GM19025 (cell line): ENCODE data around the gene C1orf167.

Source experiments
- ATAC-seq: cut with Tn5 transposase; IDR thresholded peaks from one replicate; pipeline ENCODE4 v1.9.1; 2021; ENCODE audit warnings: mild to moderate bottlenecking, low read depth, moderate library complexity; ENCODE audit not compliant: unreplicated experiment

The C1orf167 gene

DNA sequence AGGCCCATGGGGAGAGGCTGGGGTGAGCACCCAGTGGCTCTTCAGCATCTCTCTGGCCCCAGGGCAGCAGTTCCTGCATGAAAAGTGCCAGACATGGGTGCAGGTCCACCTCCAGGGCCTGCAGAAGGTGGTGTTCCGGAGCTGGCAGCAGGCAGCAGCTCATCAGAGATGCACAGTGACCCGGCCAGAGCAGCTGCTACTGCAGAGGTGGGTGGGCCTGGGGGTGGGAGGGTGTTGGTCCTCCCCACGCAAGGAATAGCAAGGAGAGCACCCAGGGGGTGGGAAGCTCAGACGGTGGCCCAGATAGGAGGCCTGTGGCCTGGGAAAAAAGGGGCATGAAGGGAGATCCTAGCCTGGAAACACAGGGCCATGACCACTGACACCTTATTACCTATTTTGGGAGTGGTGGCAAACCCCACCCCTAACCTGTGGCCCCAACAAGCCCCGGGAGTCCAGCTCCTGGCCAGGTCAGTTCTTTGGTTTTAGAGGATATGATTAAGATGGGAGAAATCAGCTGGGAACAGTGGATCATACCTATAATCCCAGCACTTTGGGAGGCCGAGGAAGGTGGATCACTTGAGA lies 20.2 kb downstream of the C1orf167 start:
- no peak for ATAC-seq

DNA sequence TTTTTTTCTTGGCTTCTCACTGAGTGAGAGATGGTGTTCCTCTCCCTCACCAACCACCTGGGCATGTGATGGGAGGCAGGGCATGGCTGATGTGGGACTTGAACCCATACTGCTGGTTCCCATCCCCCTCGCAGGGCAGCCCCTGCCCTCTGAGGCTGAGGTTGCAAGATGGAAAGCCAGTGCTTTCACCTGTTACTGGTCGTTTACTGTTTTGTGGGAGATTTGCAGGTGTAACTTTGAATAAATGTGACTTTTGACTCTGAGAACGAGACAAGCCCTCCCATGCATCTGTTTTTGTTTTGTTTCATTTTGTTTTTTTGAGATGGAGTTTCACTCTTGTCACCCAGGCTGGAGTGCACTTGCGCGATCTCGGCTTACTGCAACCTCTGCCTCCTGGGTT lies 21.6 kb downstream of the C1orf167 start:
- ATAC-seq, result no peak

DNA sequence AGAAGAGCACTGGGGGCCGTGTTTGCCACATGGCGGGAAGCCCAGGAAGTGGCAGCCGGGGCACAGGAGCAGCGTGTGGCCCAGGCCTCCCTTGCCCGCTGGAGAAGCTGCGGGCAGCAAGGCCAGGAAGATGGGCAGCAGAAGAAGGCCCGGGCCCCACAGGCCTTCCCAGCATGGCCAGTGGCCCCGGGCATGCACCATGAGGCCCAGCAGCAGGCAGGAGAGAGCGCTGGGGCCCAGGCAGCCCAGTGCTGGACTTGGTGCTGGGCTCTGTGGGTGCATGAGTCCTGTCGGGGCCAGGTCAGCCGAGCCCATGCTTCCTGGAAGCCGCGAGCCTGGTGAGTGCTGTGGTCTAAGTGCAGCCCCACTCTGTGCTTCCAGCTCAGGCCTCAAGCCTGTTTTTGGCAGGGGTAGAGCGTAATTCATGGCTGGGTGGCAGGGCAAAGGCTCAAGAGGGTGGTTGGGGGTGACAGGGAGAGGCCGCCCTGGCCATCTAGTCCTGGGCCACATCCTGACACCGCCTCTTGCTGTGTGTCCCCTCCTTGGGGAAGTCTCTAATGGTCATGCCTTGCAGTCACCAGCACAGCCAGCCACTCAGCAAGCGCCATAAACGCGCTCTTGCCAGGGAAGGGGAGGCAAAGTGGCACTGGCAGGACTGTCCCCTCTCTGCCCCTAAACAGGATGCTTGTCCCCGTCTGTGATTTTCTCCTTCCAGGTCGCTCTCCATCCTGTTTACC lies 22.4 kb downstream of the C1orf167 start:
- ATAC-seq, result no peak

DNA sequence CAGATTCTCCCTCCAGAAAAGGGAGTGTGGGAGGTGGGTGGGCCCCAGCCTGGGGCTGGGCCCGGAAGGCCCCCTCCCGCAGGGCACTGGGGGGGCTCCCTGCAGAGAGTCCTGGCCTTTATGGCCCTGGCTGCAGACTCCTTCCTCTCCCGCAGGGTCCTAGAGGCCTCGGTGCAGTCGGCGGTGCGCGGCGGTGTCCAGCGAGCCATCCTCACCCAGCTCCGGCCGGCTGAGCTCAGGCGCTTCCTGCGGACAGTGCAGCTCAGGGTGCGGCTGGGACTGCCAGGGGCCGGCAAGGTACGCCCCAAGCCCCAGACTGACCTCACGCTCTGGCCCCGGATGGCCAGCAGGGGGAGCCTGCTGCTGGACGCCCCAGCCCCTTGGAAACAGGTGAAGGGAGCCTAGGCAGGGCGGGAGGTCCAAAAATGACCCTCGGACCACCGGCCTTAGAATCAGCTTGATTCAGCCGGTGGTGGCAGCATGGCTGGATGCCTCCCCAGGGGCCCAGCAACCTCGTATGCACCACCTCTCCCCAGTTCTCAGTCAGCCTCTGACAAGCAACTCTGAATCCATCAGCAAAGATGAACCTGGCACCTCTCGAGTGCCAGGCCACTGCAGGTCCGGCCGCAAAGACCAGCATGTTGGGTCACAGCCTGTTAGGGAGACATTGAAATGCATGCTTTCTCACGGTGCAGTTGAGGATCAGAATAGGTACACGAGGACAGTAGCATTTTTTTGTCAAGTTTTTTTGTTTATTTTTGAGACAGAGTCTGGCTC lies 23.2 kb downstream of the C1orf167 start:
- no peak for ATAC-seq

DNA sequence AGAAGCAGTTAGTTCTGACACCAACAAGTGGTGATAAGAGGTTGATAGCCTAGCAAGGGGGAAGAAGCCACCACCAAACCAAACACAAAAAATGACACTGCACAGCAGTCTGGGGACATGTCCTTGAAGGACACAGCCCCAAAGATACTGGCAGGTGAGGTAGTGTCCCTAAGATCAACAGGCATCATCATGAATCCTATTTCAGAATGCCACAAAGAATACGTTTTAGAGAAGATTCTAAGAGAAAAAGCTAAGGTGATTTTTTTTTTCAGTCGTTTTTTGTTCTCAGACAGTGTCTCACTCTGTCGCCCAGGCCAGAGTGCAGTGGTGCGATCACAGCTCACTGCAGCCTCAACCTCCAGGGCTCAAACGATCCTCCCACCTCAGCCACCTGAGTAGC lies 24.2 kb downstream of the C1orf167 start:
- ATAC-seq, result no peak

DNA sequence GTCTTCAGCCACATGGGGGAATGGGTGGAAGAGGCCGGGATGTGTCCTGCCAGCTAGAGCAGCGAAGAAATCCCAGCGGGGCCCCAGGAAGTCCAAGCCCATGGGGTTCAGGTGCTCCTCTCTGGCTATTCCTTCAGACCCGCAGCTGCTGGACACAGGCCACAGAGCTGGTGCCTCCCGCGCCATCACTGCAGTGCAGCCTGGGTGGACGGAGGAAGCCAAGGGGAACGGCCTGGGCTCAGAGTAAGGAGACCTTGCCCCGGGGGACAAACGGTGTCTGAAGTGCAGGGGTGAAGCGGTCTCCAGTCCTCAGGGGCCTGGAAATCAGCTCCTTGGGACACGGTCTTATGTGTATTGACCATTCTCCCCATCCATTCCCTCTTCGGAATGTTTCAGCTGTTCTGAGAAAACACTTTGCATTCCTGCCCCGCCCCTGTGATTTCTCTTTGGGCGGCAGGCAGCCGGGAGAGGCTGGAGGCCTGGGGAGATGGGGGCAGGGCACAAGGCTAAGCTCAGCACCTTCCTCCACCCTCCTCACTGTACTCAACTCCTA lies 25.3 kb downstream of the C1orf167 start:
- ATAC-seq, result no peak

DNA sequence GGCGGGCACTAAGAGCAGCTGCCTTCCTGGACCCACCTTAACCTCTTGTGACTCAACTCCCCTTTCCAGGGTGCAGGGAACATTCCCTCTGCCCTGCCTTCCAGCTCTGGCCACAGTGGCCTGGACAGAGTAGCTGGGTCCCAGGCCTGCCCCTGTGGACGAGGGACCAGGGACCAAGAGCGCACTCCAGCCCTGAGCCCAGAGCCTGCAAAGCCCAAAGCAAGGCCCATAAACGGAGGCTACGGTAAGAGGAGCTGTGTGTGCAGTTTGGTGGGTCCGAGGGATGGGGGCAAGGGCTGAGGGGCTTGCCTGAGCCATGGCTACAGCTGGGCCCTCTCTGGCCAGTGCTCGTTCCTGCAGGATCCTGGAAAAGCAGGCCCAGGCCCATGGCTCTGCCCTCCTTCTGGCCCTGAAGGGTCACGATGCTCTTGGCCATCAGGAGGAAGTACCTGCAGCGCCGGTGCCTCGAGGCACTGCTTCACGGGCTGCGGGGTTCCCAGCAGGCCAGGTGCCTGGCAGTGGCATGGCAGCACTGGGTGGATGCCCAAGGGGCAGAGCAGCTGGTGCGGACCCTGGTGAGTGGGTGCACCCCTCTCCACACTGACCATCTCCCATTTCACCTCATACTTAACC lies 25.9 kb downstream of the C1orf167 start:
- ATAC-seq, result no peak

DNA sequence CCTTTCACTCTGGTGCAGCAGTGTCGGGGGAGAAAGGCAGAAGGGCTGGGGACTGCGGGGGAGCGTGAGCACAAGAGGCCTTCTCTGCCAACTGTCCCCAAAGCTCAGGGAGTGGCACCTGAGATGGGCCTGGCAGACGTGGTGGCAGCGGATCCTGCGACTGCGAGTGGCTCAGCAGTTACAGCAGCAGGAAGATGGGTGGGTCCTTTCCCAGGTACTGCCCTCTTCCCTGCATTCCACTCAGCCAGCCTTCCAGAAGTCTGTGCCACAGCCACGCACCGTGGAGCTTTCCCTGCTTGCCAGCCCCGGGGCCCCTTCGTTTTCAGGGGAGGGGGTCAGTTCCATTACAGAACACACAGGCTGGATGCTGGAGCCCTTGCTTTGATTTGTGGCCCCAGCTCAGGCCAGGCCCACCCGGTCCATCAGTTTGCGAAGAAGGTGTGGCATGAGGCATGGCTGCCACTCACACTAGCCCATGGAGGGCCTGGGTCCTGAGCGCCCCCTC lies 26.6 kb downstream of the C1orf167 start:
- no peak for ATAC-seq

DNA sequence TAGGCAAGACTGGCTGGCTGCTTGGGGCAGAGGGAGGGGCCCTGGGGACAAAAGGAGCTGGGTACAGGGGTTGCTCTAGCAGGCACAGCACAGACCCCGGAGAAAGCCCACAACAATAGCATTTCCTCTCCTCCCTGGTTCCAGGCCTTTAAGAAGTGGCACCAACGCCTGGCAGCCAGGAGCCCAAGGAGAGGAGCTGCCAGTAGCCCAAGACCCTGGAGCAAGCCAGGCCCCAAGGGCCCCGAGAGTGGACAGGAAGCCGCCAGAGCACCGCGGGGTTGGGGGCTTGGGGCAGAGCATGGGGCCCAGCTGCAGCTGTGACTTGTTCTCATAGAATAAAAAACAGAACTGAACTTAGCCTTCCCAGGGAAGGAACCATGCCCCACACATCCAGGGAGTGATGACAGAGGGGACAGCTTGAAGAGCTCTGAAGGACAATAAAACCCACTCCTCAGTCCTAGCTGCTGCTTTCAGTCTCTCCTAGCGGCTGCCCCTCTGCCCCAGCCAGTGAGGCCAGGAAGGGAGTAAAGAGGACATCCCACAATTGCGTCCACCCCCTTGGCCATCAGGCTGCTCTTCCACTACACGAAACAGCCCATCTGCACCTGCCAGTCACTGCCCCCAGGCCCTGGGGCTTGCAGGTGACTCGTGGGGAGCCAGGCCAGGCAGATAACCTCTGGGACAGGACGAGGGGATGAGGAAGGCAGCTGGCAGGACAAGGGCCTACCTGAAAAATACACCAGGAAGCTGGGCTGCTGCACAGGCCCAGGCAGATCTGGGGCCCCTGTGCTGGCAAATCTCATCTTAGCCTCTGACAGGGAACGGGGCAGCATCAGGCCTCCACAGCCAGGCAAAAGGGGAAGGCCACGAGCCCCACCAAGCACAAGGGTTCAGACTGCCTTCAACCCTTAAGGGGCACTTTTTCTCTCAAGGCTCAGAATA lies 27.4 kb downstream of the C1orf167 start:
- no peak for ATAC-seq

DNA sequence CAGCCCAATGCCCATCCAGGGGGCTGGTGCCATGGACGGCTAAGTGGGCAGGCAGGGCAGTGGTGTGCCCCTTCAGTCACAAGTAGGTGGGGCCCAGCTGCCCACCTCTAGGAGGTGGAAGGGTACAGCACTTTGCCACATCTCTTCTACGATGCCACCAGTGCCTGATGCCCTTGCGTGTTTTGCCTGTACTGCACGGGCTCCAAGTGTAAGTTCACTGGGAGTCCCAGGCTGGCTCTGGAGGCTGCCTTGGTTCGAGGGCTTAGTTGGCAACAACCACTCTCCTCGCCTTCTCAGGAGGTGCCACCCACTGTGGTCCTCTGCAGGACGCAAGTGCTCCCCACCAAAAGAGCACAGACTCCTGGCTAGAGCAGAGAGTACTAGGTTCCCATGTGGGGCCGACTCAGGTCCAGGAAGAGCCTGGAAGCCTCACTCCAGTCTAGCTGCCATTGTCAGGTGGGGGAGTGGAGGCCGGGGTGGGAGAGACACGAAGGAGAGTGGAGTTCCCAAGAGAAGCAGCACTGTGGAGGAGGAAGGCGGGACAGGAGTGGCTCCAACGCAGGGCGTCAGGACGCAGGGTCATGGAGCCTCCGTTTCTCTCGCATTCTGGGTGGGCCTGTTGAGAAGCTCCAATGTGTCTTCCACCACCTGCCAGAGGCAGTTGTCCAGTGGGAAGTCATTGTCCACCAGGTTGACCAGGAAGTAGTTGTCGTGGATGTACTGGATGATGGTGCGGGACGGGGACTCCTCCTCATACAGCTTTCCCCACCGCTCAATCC lies 28.3 kb downstream of the C1orf167 start:
- no peak for ATAC-seq

DNA sequence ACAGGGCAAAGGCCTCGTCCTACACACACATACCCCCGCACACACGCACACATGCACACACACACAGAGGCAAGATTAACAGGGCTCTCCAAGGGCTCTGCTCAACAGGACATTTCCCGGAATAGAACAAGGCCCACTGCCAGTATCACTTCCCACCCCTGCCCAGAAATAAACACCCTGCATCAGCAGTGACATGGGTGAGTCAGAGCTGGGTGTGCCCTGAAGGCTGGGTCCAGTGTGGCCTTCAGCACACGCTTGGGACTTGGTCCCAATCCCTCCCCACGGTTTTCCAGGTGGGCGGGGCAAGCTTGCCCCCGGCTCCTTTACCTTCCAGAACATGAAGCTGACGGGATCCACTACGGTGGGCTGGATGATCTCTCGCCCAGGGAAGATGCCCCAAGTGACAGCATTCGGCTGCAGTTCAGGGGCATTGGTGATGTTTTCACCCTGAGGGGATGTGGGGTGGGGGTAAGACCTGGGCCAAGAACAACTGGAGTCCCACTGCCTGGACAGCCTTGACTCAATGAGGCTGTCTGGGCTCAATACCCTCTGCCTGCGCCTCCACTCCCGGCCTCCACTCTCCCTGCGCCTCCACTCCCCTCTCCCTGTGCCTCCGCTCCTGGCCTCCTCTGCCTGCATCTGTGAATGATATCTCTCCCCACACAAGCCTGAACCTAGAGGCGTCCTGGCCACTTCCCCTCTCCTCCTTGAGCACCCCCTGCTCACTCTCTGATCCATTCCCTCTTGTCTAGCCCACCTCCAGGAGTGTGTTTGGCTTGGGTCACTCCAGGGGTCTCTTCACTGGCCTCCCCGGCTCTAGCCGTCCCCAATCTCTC lies 29.1 kb downstream of the C1orf167 start:
- no peak for ATAC-seq

DNA sequence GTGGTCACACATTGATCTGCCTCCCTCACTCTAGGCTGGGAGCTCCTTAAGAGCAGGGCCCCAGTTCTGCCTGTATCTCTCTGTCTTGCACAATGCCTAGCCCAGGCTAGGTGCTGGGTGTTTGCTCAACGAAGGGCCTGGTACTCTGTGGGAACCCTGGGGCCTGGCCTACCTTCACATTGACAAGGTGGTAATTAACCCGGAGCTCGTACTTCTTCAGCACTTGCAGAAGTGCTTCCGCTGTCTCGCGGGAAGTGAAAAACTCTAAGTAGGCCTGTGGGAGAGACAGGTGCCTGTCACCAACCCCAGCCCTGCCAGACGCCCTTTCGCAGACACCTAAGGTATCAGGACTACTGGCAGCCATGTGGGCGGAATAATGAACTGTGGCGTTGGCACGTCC lies 30.1 kb downstream of the C1orf167 start:
- ATAC-seq, result no peak

DNA sequence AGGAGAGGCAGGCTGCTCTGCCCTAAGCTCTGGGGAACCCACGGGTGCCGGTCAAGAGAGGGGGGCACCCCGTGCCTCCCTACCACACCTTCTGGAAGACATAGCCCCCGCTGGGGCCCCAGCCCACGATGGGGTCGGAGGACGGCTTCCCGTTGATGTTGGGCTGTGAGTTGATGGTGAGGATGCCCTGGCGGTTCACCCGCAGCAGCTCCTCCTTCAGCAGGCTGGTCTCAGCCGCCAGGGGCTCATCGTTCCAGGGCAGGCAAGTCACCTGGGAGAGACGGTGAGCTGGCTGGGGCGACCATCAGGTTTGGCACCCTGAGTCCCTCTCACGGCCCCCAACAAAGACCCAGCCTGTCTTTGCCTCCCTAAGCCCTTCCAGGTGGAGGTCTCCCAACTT lies 31.8 kb downstream of the C1orf167 start:
- no peak for ATAC-seq

DNA sequence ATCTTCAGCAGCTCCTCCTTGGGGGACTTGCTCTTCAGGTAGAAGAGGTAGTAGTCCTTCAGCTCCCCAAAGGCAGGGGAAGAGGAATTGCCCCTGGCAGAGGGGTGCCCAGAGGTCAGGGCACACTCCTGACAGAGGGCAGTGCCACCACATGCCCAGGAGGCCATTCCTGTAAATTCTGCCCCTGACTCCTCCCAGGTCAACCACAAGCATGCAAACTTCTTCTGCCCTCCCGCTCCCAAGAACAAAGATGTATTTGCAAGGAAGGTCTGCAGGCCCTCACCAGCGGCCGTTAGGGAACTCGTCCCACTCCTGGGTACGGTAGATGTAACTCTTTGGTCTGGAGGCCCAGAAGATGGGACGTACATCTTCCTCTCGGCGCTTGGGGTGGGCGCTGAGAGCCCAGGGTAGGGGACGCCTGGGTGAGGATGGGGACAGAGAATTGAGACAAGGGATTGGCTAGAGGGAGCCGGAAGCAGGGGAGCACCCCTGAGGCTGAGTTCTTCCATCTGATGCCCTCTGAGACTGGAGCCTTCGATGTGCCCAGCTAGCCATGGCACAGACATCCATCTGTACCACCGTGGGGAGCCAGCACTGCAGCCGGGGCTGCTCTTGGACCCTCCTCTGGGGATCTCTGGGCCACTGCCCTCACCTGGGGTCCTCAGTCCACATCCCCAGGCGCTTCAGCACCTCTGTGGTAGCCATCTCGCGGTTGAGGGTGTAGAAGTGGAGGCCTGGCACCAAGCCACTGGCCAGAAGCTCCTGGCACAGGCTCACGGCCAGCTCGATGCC lies 32.6 kb downstream of the C1orf167 start:
- no peak for ATAC-seq

DNA sequence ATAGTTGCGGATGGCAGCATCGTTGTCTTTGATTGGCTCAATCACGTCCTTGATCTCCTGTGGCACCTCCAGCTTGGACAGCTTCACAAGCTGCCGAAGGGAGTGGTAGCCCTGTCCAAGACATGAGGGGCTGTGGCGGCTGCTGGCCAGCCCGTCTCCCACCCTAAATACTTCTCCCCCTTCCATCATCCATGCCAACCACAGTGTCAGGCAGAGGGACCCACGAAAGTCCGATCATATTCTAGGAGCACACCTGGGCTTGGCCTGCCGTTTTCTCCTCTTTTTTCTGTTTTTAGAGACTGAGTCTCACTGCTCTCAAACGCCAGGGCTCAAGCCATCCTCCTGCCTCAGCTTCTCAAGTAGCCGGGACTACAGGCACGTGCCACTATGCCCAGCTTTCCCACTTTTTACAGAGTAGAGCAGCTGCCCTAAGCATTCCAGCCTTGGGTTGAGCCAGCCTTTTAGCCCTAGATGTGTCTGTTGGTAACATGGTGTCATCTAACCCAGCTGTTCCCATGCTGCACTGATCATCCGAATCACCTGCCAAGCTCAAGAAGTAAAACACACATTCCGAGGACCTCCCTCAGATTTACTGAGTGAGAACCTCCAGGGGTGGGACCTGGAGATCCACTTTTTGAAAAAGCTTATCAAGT lies 33.4 kb downstream of the C1orf167 start:
- ATAC-seq, result no peak

DNA sequence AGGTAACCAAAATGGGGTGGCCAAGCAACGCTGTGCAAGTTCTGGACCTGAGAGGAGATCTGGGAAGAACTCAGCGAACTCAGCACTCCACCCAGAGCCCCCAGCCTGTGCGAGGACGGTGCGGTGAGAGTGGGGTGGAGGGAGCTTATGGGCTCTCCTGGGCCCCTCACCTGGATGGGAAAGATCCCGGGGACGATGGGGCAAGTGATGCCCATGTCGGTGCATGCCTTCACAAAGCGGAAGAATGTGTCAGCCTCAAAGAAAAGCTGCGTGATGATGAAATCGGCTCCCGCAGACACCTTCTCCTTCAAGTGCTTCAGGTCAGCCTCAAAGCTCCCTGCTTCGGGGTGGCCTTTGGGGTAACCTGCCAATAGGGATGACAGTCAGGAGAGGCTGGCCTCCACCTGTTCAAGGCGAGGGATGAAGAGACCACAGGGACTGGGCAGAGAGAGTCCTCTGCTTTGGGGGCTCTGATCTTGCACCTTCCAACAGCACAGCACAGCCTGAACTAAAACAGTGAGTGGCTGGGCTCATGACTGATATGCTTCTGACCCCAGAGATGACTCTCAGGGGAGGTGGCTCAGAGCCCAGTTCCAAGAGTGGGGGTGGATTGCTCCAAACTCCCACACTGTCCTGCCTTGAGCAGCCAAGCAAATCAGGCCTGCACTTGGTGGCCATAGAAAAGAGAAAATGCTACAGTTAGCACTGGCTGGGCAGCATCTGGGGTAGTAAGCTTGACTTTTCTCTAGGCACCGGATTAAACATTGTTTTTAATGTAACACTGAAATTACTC lies 34.2 kb downstream of the C1orf167 start:
- no peak for ATAC-seq
